HEK293T (cell line): ENCODE data around the gene ID2.

Experiments
- CTCF ChIA-PET: fragments of 350-600 bp; formaldehyde crosslinking; extraction: SDS; loops from one replicate; lab custom pipeline; 2021; ENCODE audit warnings: antibody characterized with exemption, inconsistent platforms; lab: Yijun Ruan, JAX
- POLR2A ChIA-PET: fragments of 350-600 bp; formaldehyde crosslinking; extraction: SDS; loops from one replicate; lab custom pipeline; 2020; ENCODE audit warnings: antibody characterized with exemption, inconsistent platforms; lab: Yijun Ruan, JAX
- DNase-seq: peaks from one replicate; pipeline ENCODE4 v3.0.0; 2012; ENCODE audit warnings: mixed read lengths; ENCODE audit errors: extremely low spot score
- ARNT ChIP-seq: fragments of 450-650 bp; IDR thresholded peaks from 2 replicates; pipeline ENCODE4 v1.6.1; 2017; ENCODE audit warnings: mild to moderate bottlenecking
- BHLHE40 ChIP-seq: fragments of 450-650 bp; IDR thresholded peaks from 2 replicates; pipeline ENCODE4 v1.6.1; 2016; ENCODE audit warnings: mild to moderate bottlenecking, moderate library complexity, borderline replicate concordance
- CTBP1 ChIP-seq: fragments of 450-650 bp; IDR thresholded peaks from 2 replicates; pipeline ENCODE4 v1.6.1; 2016; ENCODE audit warnings: borderline replicate concordance
- ELF4 ChIP-seq: fragments of 450-650 bp; IDR thresholded peaks from 2 replicates; pipeline ENCODE4 v1.6.1; 2017; ENCODE audit warnings: antibody characterized with exemption
- FOXA1 ChIP-seq: fragments of 450-650 bp; IDR thresholded peaks from 2 replicates; pipeline ENCODE4 v1.6.1; 2016; ENCODE audit warnings: mild to moderate bottlenecking
- FOXK2 ChIP-seq: fragments of 450-650 bp; IDR thresholded peaks from 2 replicates; pipeline ENCODE4 v1.6.1; 2016; ENCODE audit warnings: mild to moderate bottlenecking
- FOXM1 ChIP-seq: fragments of 450-650 bp; IDR thresholded peaks from 2 replicates; pipeline ENCODE4 v1.6.1; 2017; ENCODE audit warnings: mild to moderate bottlenecking, borderline replicate concordance
- HDGF ChIP-seq: fragments of 450-650 bp; IDR thresholded peaks from 2 replicates; pipeline ENCODE4 v1.6.1; 2017; ENCODE audit warnings: antibody characterized with exemption, borderline replicate concordance
- L3MBTL2 ChIP-seq: fragments of 450-650 bp; conservative IDR thresholded peaks from 2 replicates; pipeline ENCODE4 v1.6.1; 2016; ENCODE audit warnings: mild to moderate bottlenecking
- LEF1 ChIP-seq: fragments of 450-650 bp; IDR thresholded peaks from 2 replicates; pipeline ENCODE4 v1.6.1; 2017; ENCODE audit warnings: mild to moderate bottlenecking, borderline replicate concordance
- NFRKB ChIP-seq: fragments of 450-650 bp; IDR thresholded peaks from 2 replicates; pipeline ENCODE4 v1.6.1; 2016; ENCODE audit warnings: mild to moderate bottlenecking, moderate library complexity
- SP1 ChIP-seq: fragments of 450-650 bp; IDR thresholded peaks from 2 replicates; pipeline ENCODE4 v1.6.1; 2017
- SUZ12 ChIP-seq: fragments of 450-650 bp; IDR thresholded peaks from 2 replicates; pipeline ENCODE4 v1.6.1; 2016; ENCODE audit warnings: mild to moderate bottlenecking
- TARDBP ChIP-seq: fragments of 450-650 bp; IDR thresholded peaks from 2 replicates; pipeline ENCODE4 v1.6.1; 2016
- ZNF384 ChIP-seq: fragments of 450-650 bp; IDR thresholded peaks from 2 replicates; pipeline ENCODE4 v1.6.1; 2016
- TF ChIP-seq, protein P1 (sequence below): fragments of 450-650 bp; IDR thresholded peaks from 2 replicates; pipeline ENCODE4 v1.6.1; 2016

The ID2 gene

DNA sequence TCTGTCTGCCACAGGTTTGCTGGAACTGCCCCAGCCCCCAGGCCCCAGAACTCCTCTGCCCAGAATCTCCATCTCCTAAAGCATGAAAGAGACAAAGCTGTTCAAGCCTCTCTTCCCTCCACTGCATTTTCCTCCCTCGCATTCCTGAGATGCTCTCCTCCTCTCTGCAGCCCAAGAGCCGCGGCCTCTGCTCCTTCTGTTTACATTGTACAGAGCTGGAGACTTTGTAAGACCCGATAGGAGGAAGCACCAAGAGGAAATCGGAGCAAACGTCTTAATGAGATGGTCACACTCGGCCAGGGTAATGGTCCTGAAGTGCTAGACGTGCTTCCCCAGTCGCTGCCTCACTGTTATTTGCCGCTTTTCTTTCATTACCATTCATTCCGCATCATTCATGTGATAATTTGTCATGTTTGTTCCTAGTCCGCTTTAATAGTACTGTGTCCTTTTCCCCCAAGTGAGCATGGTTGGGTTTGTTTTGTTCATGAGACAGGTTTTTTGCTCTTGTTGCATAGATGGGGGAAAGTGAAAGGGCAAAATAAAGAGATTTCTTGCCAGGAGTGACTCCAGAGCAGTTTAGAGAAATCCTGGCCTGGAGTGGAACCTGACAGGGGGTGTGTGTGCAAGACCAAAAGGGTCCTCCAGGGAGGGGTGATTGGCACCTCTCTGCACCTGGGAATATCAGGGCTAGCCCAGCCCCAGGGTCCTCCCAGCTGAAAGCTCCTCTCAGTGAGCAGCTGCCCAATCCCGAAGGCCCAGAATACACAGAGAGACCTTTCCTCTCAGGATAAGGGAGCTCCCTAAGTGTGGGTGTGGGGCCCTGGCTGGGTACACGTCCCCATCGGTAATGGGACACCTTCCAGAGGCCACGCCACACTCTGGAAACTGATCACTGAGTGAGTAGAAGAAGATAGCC is 44.9 kb upstream of the ID2 start:
- ChIA-PET POLR2A (no interaction called here), CTCF (no interaction called here)
- DNase-seq = no peak
- TF ChIP-seq TARDBP (no peak), NFRKB (no peak), FOXA1 (no peak), HDGF (no peak), SP1 (no peak), L3MBTL2 (no peak), BHLHE40 (no peak), FOXK2 (no peak), CTBP1 (no peak), ARNT (no peak), FOXM1 (no peak), SUZ12 (no peak), ZNF384 (no peak), ELF4 (no peak), LEF1 (no peak)
- TF ChIP-seq, protein P1, sequence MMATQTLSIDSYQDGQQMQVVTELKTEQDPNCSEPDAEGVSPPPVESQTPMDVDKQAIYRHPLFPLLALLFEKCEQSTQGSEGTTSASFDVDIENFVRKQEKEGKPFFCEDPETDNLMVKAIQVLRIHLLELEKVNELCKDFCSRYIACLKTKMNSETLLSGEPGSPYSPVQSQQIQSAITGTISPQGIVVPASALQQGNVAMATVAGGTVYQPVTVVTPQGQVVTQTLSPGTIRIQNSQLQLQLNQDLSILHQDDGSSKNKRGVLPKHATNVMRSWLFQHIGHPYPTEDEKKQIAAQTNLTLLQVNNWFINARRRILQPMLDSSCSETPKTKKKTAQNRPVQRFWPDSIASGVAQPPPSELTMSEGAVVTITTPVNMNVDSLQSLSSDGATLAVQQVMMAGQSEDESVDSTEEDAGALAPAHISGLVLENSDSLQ = no peak

DNA sequence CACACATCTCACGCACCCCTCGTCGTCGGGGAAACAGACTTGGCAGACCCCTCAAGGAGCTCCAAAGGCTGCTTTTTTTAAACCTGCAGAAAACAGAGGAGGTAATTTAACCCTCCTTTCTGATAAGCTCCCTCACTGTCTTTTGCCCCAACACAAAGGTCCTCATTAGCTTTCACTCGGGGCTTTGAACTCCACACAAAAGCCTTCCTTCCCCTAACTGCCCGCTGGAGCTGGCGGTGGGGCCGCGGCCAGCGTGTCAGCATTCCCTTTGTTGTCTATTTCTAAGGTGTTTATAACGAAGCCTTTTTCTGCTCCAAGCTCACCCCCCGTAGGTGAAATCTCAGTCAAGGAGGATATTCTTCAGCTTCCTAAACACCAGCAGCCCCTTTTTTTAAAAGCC is 43.5 kb upstream of the ID2 start:
- ChIA-PET POLR2A (no interaction called here), CTCF (no interaction called here)
- no peak for DNase-seq
- TF ChIP-seq BHLHE40 (no peak), ARNT (no peak), FOXK2 (no peak), ZNF384 (no peak), SP1 (no peak), SUZ12 (no peak), NFRKB (no peak), TARDBP (no peak), L3MBTL2 (no peak), FOXA1 (no peak), ELF4 (no peak), LEF1 (no peak), FOXM1 (no peak), HDGF (no peak), CTBP1 (no peak)
- TF ChIP-seq, protein P1 = no peak

DNA sequence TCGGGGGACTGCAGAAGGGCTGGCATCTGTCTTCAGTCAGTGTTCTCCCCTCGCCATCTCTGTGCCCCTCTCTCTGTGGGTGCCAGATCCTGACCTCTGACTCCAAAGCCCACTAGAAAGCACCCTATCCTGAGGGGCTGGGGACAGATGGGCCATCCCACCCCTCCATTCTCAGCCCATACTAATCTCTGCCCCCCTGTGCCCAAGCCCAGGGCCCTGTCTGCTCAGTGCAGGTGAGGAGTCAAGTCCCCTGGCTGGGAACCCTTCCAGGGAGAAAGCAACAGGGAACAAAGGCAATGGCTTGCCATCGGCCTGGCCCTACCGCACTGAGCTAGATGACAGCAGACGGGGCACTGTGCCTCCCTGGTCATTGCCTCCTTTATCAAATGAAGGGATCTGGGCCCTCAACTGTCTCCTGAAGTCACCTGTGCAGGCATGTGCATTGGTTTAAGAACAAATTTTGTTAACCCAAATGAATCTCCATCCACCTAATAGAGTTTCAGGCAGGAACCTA is 42.7 kb upstream of the ID2 start:
- TF ChIP-seq L3MBTL2 = no peak
- TF ChIP-seq TARDBP = no peak
- TF ChIP-seq FOXK2 = no peak
- no peak for TF ChIP-seq NFRKB
- TF ChIP-seq ELF4 = no peak
- no peak for TF ChIP-seq SUZ12
- no peak for TF ChIP-seq FOXA1
- TF ChIP-seq ZNF384 = no peak
- TF ChIP-seq HDGF = no peak
- TF ChIP-seq, protein P1 = no peak
- TF ChIP-seq LEF1 = no peak
- CTCF ChIA-PET = no interaction called here
- no peak for DNase-seq
- POLR2A ChIA-PET = no interaction called here

DNA sequence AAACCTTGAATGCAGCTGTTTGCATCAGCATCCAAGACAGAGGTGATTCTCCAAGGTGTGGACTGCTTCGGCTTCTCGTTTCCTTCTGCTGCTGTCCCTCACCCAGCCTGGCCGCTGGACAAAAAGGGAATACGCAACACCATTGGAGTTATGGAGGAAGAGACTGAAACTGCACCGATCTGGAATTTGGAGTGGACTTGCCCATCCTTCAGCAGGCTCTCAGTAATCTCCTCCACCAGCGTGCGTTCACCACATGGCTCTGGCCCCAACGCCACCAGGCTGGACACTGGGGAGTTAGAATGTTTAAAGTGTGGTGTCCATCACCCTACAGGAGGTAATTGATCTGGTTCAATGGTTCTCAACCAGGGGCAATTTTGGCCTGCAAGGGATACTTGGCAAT is 41.4 kb upstream of the ID2 start:
- POLR2A ChIA-PET = interaction anchor here (0.6 kb wide), 1 partner anchor 411 kb away, joined by 4 read pairs; no protein-coding TSS in a partner anchor
- CTCF ChIA-PET = no interaction called here
- DNase-seq = no peak
- TF ChIP-seq NFRKB (no peak), SP1 (no peak), FOXM1 (no peak), BHLHE40 (no peak), L3MBTL2 (no peak), ELF4 (no peak)

DNA sequence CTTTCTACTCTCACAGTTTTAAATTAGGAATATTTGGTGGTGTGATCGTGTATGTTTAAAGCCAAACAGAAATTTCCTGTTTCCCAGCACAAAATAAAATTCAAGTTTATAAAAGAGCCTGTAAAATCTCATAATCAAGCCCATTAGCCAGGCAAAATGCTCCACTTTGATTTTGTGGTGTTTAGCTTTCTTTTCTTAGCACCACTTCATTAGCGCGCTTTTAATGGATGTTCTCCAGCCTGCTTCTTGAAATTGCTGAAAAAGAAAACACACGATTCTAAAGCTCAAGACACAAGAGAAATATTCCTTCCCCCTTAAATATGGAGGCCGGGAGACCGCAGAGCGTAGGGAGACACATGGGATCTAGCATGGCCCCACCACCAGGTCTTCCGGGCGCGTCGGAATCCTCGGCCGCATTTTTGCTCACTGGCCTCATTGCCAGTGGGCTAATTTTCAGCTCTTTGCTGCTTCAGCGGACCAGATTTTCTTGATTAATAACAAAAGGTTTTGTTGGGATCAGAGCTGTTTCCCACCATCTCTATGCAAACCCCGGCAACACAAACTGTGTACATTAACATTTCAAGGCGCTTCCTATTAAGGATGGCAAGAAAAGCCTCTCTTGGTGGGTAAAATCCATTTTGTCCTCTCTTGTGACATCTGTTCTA is 40.4 kb upstream of the ID2 start:
- no peak for DNase-seq
- CTCF ChIA-PET = no interaction called here
- TF ChIP-seq HDGF = no peak
- TF ChIP-seq BHLHE40 = no peak
- TF ChIP-seq FOXK2 = no peak
- no peak for TF ChIP-seq ARNT
- TF ChIP-seq L3MBTL2 = no peak
- TF ChIP-seq FOXM1 = no peak
- TF ChIP-seq TARDBP = no peak
- no peak for TF ChIP-seq CTBP1
- TF ChIP-seq ZNF384 = no peak
- no peak for TF ChIP-seq NFRKB
- POLR2A ChIA-PET = interaction anchor here (2.4 kb wide), 1 partner anchor 41 kb away, joined by 10 read pairs; the partner anchor contains the start of gene ID2
